Left forelimb (tissue), 1 donor: ENCODE results near the gene H3-3A.

Experiments
- DNase-seq: peaks from one replicate; pipeline ENCODE4 v3.0.0-alpha.2; 2018; ENCODE audit warnings: low spot score

H3-3A gene

DNA sequence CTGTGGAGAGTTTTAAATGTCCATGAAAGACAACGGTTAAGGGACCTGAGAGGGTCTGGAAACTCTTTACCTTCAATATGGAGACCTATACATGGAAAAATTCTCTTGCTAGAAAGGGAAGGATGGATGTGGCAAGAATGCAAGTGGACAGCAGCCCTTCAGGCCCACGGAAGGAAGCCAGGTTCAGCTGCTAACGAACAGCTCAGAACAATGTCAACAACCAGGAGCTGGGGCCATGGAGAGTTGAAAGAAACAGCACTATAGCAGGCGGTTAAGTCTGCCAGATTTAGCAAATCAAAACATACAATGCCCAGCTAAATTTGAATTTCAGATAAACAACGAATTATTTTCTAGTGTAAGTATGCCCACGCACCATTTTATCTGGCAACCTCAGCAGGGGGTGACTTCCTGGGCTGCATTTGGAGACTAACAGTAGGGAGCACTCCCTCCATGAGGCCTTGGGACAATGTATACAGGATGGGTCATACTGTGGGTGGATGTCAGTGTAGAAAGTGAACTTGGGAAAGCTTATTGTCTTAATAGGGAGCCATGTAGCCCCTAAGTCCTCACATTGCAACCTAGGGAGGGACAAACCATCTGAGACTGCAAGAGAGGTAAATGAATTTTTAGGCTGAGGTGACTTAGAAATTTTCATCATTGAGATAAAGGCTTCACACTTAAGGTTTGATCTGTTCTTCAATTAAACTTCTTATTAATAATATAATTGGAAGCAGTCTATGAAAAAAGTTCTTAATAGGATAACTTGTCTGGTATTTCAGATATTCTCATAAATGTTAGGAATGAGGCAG, 7.8 kb upstream of the H3-3A start:
- DNase-seq, result no peak

DNA sequence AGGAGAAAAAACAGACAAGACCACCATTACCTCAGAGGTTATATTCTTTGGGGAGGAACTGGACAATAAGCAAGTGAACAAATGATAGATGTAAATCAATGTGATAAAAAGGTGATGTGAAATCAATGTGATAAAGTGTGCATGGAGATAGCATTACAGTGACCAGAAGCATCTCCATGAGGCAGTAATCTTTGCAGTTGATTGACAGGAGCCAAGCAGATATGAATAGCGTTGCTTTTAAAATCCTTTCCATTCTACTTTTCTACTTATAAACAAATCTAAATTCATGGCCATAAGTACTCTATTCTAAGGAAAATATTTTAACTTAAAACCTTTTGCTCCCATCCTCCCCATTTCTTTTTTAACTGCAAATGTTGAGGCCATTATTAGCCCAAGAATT, 2.8 kb upstream of the H3-3A start:
- no peak for DNase-seq

DNA sequence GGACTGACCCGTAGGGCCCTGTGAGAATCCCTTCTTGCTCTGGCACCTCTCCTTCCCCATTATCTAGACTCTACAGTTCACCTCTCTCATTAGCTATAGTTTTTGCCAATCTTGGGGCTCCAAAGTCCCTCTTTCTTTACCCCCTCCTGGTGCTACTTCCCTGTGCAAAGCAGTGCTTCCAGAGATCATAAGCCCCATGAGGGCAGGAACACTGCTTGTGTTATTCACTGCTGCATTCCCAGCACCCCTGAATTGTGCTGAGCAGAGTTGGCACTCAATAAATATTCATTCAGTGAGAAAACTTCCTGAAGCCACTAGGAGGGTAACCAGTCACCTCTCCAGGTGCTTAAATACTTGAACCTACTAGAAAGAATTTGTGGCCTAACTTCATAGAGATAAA, 2.1 kb upstream of the H3-3A start:
- DNase-seq, result no peak

DNA sequence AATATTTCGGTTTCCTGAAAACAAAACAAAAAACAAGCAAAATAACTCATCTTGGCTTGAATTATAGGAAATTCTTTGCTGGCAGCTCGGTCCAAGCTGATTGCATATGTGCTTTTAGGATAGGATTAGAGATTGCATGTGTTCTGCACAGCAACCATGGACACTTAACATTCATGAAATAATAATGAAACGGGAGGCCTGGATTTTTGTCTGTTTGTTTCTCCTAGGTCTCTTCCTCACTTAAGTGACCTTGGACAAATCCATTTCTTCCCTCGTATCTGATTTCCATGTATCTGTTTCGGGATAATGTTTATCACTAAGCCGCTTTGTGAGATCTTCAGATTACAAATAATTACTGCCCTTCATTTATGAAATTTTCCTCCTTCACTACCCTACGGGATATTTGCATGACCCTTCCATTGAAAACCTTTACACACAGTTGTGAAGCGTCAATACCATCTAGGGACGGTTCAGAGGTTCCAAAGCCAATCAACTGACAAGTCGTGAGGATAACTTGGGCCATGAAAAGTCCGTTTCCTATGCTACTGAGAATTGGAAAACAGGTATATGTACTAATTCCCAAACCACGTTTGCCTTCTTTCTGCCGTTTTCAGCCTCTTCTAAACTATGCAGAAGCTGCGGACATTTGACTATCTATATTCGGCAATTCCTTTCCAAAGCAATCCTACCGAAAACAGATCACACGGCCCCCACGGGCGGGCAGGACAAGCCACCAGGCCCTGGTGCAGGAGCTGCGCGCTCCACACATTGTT, 1.3 kb upstream of the H3-3A start:
- DNase-seq, result no peak

DNA sequence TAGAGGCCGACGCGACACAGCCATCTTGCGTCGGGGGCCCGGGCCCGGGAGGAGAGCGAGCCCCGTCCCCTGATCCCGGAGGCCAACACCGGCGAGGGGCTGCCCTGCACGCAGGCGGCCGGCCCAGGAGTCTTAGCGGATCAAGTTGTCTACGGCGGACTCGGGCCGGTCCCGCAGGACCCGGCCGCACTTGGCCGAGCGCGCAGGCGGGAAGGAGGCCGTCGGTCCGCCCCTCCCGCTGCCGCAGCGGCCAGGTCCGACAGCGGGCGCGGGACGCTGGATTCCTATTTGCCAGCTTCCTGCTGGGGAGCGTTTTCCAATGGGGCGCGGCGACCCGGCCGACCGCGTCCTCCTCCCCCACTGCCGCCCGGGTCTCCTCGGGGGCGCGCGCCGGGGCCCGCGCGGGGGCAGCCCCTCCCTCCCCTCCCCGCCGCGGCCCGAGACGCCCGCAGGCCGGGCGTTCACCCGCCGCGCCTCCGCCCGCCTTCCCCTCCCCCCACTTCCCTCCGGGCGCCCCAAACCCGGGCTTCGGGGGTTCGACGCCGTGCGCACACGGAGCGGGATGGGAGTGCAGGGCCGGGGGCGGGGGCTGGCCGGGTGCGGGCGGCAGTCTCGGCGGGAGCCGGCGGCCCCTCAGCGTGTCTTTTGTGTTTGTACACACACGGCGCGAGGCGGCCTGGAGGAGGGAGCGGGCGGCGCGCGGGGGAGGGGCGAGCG, 517 bp upstream of the H3-3A start:
- DNase-seq, result no peak

DNA sequence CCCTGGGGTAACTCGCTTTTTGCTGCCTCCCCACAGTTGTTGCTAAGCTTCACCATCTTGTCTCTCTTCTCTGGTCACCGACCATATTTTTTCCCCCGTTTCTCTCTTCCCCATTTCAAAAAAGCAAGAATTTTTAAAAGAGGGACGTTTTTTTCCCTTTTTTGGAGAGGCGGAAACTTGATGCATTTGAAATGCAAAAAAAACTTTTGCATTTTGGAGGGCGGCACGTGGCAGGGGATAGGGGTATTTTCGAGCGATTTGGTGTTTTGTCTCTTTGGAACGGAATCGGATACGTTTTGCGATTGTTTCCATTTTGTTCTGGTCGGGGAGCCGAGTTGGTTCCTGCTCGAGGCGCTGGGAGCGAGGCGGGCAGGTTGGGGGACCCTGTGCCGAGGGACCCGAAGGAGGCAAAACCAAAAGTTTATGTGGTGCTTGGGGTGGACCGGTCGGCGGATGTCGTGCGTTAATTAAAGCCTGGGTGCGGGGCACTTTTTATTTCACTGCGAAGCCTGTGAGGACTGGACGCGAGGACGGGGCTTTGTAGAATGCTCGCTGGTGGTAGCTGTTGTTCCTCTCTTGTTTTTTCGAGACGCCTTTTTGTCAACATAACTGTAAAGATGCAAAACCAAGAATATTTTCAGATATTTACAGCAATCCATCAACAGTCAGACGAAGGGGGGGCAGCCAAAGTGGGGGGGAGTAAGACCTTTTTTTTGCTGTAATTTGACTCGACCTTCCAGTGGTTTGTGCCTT, 884 bp downstream of the H3-3A start:
- peak; percentile 75 for DNase-seq

DNA sequence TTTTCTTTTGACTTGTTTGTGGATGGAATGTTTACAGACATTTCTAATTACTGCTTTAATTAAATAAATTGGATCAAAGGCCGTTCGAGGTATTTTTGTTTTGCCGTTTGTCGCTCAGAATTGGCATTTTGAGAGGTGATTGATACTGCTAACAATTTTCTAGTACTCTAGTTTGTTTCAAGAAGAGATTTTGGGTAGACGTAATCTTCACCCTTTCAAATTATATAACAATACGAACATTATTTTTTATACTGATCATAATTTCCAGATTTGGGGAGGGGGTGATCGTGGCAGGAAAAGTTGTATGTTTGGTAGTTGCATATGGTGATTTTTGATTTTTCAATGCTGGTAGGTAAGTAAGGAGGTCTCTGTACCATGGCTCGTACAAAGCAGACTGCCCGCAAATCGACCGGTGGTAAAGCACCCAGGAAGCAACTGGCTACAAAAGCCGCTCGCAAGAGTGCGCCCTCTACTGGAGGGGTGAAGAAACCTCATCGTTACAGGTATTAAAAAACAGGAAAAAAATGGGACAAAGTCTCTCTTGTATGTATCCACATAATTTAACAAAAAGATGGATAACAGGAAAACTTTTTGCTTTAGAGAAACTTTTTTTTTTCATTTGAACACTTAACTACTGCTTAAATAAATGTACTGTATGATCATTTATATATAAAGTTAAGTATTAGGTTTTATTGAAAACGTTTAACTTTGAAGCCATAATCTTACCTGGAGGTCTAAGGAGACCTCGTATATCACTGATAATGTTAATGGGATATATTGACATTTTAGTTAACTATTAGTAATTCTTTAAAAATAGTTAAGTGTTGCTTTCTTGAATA, 1.7 kb downstream of the H3-3A start:
- no peak for DNase-seq

DNA sequence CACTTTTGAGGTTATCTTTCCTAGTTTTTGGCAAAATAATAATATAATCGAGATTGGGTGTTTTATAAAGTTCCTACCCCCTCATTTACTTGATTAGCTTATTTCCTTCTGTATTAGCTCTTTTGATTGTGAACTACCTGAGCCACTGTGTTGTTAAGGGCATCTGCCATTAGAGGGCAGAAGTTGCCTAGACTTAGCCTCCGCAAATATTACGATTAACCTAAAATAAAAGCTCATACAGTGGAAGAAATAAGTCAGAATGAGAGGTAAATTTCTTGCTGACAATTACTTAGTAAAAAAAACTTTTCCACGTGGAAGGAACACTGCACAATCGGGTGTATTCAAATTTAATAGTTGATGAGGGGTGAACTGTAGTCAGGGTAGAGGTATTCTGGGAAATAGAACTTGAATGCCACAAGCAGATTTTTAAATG, 2.3 kb downstream of the H3-3A start:
- no peak for DNase-seq

DNA sequence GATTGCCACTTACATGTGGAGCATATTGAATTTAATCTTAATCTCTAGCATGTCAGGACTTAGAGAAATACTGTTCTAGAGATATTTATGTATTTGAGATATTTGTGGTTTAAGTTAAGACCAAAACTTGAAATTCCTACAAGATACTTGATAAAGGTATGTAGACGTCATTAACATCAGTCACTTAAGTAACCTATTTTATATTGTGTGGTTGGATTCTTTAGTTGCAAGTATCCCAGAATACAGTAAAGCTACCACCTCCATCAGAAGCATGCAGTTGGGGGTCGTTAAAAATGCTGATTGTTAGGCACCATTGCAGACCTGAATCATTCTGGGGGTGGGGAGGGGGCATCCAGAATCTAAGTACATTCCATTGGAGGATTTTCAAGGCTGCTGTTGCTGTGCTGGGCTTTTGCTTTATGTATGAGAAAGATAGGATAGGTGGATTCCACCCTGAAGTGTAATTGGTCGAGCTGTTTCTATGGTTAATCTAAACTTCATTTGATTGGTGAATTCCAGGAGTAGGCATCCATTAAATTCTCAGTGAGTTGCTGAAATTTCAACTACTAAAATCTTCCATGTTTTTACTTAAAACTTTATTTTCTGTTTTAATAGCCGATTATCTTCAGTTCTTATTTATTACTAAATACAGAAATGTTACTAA, 4.0 kb downstream of the H3-3A start:
- DNase-seq, result no peak

DNA sequence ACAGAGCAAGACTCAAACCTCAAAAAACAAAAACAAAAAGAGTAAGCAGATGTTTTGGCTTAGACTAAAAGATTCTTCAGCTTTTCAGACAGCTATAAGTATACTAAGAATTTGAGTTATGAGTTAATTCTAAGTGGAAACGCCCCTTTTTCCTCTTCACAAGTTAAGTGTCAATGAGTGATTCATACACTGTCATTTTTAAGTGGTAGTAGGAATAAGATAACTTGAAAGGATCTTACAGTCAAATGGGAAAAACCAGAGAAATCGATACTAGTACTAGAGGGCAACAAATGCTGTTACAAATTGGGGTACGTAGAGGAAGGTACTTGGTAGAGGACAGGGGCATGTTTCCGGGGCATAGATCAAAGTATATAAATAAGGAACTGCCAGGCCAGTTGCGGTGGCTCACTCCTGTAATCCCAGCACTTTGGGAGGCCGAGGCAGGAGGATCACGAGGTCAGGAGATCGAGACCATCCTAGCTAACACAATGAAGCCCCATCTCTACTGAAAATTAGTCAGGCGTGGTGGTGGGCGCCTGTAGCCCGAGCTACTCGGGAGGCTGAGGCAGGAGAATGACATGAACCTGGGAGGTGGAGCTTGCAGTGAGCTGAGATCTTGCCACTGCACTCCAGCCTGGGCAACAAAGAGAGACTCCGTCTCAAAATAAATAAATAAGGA, 7.4 kb downstream of the H3-3A start:
- no peak for DNase-seq

DNA sequence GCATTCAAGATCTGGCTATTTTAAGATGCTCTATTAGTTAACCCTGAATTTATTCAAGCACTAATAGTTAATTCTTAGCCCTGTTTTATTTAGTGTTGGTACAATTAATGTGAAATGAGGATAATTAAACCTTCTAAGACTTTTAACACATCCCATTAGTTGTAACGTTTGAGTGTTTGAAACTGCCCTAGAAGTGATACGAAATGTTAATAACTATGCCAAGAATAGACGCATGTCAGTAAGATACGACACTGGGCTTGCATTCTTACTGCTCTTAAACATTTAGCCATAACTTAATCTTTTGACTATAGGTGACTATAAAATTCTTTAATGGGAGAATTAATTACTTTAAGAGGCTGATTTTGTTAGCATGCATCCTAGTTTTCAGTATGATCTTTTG, 9.8 kb downstream of the H3-3A start:
- no peak for DNase-seq

DNA sequence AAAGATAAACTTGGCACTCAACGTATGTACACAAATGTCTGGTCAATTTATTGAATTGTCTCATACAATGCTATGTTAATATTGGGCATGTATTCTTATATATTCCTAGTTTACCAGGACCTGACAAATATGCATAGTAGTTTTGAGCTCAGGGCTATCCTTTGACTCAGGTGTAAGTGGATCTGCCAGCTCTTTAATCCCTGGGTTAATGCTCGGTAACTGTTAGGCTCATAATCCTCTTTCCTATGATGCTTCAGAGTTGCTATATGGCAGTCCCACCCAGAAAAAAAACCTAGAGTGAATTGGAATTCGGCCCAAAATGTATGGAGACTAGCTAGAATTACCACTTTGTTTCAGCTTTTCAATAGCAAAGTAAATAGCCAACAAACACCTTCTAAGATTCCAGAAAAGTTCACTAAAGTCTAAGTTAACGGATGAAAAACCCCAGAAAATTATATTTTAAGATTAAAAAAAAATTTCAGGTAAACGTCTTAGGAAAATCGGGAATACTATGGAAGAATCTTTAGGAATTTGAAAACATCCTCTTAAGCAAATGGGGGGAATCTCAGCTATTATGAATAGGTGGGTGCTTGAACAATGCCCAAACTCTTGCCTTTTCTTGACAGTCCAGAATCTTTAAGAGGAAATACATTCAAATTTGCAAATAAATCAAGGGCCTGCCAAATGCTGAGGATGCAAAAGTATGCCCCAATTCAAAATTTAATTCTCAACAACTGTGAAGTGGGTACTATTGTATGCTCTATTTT, 10.9 kb downstream of the H3-3A start:
- no peak for DNase-seq

DNA sequence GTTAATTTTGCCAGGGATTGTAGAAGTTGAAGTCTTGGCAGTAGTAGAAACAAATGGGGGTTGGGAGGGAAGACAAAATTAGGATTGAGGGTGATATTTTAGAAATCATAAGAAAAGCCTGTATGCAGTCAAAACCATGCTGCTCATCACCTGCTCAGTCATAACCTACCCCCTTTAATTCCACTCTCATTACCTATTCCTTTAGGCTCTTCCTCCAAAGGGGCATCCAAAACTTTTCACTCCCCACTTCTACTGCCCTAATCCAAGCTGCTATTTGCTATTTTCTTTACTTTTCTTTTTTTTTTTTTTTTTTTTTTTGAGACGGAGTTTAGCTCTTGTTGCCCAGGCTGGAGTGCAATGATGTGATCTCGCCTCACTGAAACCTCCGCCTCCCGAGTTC, 11.5 kb downstream of the H3-3A start:
- DNase-seq, result no peak

DNA sequence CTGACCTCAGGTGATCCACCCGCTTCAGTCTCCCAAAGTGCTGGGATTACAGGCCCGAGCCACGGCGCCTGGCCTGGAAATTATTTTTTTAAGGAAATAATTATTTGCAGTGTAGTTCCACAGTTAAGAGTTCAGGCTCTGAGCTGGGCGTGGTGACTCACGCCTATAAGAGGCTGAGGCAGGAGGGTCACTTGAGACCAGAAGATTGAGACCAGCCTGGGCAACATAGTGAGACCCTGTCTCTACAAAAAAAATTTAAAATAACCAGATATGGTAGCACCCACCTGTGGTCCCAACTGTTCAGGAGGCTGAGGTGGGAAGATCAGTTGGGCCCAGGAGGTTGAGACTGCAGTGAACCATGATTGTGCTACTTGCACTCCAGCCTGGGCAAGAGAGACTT, 13.9 kb downstream of the H3-3A start:
- DNase-seq, result no peak

DNA sequence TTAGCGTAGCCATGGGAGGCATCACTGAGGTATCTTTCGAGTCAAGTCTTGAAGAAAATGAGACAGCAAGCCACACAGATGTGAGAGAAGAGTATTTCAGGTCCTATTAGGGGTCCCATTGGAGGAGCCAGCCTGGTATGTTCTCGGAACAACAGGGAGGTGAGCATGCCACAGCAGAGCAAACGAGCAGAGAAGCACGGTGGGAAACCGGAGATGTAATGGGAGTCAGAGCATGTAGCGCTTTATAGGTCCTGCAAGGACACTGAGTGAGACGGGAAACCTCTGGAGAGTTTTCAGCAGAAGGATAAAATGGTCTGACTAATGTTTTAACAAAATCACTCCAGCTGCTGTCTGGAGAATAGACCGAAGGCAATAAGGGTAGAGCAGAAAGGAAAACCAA, 15.9 kb downstream of the H3-3A start:
- DNase-seq, result no peak

DNA sequence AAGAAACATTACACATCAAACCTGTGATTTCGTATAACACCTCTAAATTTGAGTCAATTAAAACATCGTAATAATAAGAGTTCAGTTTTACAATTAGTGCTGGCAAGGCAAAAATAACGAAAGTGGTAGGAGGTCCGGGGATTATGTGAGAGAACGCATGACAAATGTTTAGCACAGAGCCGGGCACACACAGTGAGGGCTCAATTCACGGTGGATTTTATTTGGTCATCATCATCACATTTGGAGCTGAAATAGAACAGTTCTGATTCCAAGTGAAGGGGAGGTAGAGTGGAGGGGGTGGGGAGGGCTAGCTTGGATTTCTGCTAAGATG, 20.0 kb downstream of the H3-3A start:
- DNase-seq, result no peak

DNA sequence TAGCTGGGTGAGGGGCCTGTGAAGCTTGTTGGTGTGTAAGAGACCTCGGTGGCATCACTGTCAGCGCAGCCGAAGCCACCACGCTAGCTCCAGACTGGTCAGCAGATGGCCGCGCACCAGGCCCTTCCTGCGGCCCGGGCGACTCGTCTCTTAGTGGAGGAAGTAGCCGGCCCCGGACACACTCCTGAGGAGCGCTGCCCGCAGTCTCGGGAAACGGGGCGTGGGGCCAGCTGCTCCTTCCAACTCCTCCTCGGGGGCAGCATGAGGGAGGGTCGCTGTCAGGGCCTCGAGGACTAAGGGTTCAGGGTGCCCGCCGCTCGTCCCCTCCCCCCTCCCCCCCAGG, 20.4 kb downstream of the H3-3A start:
- peak; percentile 72 for DNase-seq

DNA sequence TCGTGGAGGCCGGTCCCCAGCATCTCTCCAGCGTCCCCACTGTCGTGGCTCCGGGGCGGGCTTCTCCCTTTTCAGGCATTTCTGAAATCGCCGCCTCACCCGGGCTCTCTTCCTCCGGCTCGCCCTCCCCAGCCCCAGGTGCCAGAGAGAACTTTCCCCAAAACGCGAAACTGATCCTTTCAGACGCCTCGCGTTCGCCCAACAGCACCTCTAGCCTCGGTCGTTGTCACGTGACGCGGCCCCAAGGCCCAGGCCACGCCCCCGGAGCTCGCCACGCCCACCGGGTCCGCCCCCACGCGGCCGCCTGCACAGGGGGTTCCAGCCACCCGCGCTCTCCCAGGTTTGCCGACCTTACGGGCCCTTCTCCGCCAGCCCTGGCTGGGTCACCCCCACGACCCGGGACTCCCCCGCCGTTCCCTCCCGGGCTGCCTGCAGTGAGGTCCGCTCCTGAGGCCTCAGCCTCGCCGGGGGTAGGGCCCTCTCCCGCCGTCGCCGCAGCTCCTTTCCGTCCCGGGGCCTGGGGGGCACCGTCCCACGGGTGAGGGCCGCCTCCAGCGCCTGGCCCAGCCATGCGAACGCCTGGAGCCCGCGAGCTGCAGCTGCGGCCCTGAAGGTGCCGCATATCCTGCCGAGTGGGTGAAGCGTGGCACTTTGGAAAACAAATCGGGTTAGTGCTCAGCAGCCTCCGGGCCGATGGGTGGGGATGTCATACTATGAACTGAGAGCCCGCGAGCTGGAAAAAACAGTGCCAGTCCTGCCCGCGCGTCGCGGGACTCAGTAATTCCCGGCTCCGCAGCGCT, 21.0 kb downstream of the H3-3A start:
- peak; percentile 94 for DNase-seq
